GM13977 (cell line): ENCODE results near the gene LGALS4.

ENCODE experiments used
- DNase-seq: peaks from one replicate; pipeline ENCODE4 v3.0.0; 2012; ENCODE audit warnings: low spot score
- in situ Hi-C: fragments of 300-500 bp; cut with MboI; formaldehyde crosslinking; loops from one replicate; pipeline ENCODE4 v1.12.0; 2022; ENCODE audit warnings: low sequenced_read_pairs, low pct_unique_long_range_greater_than_20kb, mixed read lengths, inconsistent platforms; ENCODE audit not compliant: unreplicated experiment
- TF ChIP-seq, protein P1 (sequence below): IDR thresholded peaks from 2 replicates; pipeline ENCODE4 v1.5.1; 2012; ENCODE audit warnings: mild to moderate bottlenecking, control low read depth; ENCODE audit not compliant: insufficient read depth; ENCODE audit errors: extremely low read depth, missing control alignments

Gene LGALS4

DNA sequence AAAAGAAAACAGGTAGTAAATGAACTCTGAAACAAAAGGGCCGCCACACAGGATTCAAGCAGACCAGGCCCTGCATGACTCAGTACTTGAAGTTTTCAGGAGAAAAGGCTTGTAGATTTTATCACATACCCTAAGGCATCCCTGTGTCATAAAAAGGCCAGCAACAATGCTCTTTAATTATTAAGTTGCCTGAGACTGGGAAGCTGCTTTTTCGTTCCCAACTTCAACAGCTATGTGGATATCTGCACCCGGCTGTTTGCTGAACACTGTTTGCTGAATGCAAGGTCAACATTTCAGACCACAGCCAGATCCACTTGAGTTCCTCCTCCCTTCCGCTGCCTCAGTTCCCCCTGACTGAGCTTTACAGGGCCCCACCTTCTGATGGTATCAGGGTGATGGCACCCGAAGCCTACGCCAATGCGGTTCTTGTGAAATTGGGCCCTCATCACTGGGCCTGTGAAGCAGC is 24.9 kb upstream of the LGALS4 start:
- in situ Hi-C loops: no loop called here
- no peak for DNase-seq
- TF ChIP-seq, protein P1, sequence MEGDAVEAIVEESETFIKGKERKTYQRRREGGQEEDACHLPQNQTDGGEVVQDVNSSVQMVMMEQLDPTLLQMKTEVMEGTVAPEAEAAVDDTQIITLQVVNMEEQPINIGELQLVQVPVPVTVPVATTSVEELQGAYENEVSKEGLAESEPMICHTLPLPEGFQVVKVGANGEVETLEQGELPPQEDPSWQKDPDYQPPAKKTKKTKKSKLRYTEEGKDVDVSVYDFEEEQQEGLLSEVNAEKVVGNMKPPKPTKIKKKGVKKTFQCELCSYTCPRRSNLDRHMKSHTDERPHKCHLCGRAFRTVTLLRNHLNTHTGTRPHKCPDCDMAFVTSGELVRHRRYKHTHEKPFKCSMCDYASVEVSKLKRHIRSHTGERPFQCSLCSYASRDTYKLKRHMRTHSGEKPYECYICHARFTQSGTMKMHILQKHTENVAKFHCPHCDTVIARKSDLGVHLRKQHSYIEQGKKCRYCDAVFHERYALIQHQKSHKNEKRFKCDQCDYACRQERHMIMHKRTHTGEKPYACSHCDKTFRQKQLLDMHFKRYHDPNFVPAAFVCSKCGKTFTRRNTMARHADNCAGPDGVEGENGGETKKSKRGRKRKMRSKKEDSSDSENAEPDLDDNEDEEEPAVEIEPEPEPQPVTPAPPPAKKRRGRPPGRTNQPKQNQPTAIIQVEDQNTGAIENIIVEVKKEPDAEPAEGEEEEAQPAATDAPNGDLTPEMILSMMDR: no peak

GRCh38 chr19:38836983-38837626 is 24.4 kb upstream of the LGALS4 start:
- DNase-seq: no peak
- in situ Hi-C loops: no loop called here
- TF ChIP-seq, protein P1: no peak

GRCh38 chr19:38836159-38836982 is 23.6 kb upstream of the LGALS4 start:
- in situ Hi-C loops: no loop called here
- TF ChIP-seq, protein P1: no peak
- DNase-seq: no peak

GRCh38 chr19:38834590-38834989 is 21.8 kb upstream of the LGALS4 start:
- no peak for DNase-seq
- in situ Hi-C loops: no loop called here
- TF ChIP-seq, protein P1: no peak

DNA sequence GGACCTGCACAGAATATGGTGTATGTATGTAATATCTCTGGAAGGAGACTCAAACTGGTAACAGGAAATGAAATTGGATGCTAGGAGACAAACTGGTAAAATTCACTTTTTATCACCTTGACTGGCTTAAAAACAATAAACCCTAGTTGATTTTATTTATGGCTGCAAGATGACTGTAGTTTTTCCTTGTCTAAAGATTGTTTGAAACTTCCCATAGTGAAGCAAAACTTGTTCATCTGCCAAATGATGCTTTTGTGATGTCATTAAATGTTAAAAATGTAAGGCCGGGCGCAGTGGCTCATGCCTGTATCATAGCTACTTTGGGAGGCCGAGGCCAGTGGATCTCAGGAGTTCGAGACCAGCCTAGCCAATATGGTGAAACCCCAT is 21.4 kb upstream of the LGALS4 start:
- no peak for DNase-seq
- in situ Hi-C loops: no loop called here
- TF ChIP-seq, protein P1: no peak

DNA sequence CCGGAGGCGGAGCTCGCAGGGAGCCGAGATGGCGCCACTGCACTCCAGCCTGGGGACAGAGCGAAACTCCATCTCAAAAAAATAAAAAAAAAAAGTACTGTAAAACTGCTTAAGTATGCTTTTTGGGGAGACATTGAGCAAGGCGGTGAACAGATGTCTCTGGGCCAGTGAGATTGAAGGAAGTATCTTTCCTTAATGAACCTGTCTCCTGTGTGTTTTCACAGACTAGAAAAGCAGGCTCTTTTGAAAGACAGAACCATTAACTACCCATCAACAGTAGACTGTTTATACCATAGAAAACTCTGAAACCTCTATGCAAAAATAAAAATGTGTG is 20.3 kb upstream of the LGALS4 start:
- DNase-seq: no peak
- in situ Hi-C loops: no loop called here
- TF ChIP-seq, protein P1: no peak
